H1 (cell line): Measurements from ENCODE around the gene AVL9. TPM values are rescaled to one million over a fixed set of nuclear protein-coding genes. Genes with fewer than 3 reads are reported as not detected.

Experiments used
- CTCF ChIA-PET: fragments of 300-600 bp; sonication (Branson Sonifier 250); formaldehyde crosslinking; loops from one replicate; lab custom pipeline; 2021; ENCODE audit not compliant: partially characterized antibody; lab: Charles Lee
- POLR2A ChIA-PET: fragments of 300-600 bp; sonication (Branson Sonifier 250); formaldehyde crosslinking; loops from one replicate; lab custom pipeline; 2021; ENCODE audit warnings: inconsistent platforms; ENCODE audit not compliant: partially characterized antibody; lab: Charles Lee
- DNase-seq, 2 experiments: peaks; one replicate each; pipeline versions ENCODE4 v3.0.0 to v3.0.0-alpha.2; 2010 to 2022; ENCODE audit warnings: low spot score in 2 of 2, low read depth in 1 of 2, mixed read lengths in 1 of 2
- FAIRE-seq: peaks from 2 replicates; lab custom pipeline; 2011; peaks lifted over from hg19 to GRCh38; lab: Jason Lieb, UNC
- H2AFZ ChIP-seq: 2 replicates; pipeline ENCODE4 v1.8.1; 2012; ENCODE audit warnings: low read length, inconsistent platforms
- H2AK5ac ChIP-seq: 2 replicates; pipeline ENCODE4 v1.6.1; 2013; ENCODE audit warnings: low read depth, low read length
- H2BK120ac ChIP-seq: replicated peaks from 2 replicates; pipeline ENCODE3; 2013; ENCODE audit warnings: low read depth, low read length, inconsistent platforms
- H2BK12ac ChIP-seq: 2 replicates; pipeline ENCODE4 v1.6.1; 2013; ENCODE audit warnings: low read depth, low read length
- H2BK15ac ChIP-seq: 2 replicates; pipeline ENCODE4 v1.6.1; 2013; ENCODE audit warnings: low read length
- H2BK20ac ChIP-seq: 2 replicates; pipeline ENCODE4 v1.6.1; 2013; ENCODE audit warnings: low read length
- H2BK5ac ChIP-seq: 2 replicates; pipeline ENCODE4 v1.6.1; 2013; ENCODE audit warnings: low read depth, low read length
- H3K14ac ChIP-seq: 2 replicates; pipeline ENCODE4 v1.6.1; 2013; ENCODE audit warnings: inconsistent platforms; ENCODE audit not compliant: insufficient read length
- H3K18ac ChIP-seq: 2 replicates; pipeline ENCODE4 v1.6.1; 2013; ENCODE audit warnings: low read length; ENCODE audit errors: extremely low read depth
- H3K23ac ChIP-seq: 2 replicates; pipeline ENCODE4 v1.6.1; 2013; ENCODE audit warnings: inconsistent platforms; ENCODE audit not compliant: insufficient read length
- H3K23me2 ChIP-seq: 2 replicates; pipeline ENCODE4 v1.6.1; 2013; ENCODE audit warnings: low read depth, low read length
- H3K27ac ChIP-seq: 2 replicates; pipeline ENCODE4 v1.6.1; 2011; ENCODE audit warnings: low read depth, low read length, inconsistent platforms
- H3K27me3 ChIP-seq, 4 experiments: replicated peaks in 1 of 4; 1 replicate in 1 of 4; 2 replicates in 3 of 4; pipeline versions ENCODE4 v1.6.1 to v1.8.1; 2011 to 2013; ENCODE audit warnings: low read length in 3 of 4, mild to moderate bottlenecking in 3 of 4, inconsistent platforms in 2 of 4, mixed read lengths in 2 of 4, moderate library complexity in 1 of 4; ENCODE audit not compliant: control insufficient read depth in 3 of 4, insufficient read depth in 3 of 4; ENCODE audit errors: extremely low read depth in 1 of 4
- H3K36me3 ChIP-seq, 4 experiments: 2 replicates each; pipeline versions ENCODE4 v1.6.1 to v1.8.1; 2011 to 2013; ENCODE audit warnings: mild to moderate bottlenecking in 4 of 4, low read length in 3 of 4, moderate library complexity in 2 of 4, control low read depth in 1 of 4, inconsistent platforms in 1 of 4; ENCODE audit not compliant: insufficient read depth in 4 of 4, control insufficient read depth in 2 of 4
- H3K4ac ChIP-seq: replicated peaks from 2 replicates; pipeline ENCODE3; 2013; ENCODE audit warnings: low read length, low read depth, mixed read lengths, inconsistent platforms; ENCODE audit not compliant: insufficient read length
- H3K4me1 ChIP-seq, 4 experiments: replicated peaks in 1 of 4; 1 replicate in 1 of 4; 2 replicates in 3 of 4; pipeline versions ENCODE4 v1.6.1 to v1.8.1; 2011 to 2013; ENCODE audit warnings: low read length in 3 of 4, inconsistent platforms in 2 of 4, mixed read lengths in 1 of 4; ENCODE audit not compliant: insufficient read depth in 4 of 4, control insufficient read depth in 3 of 4
- H3K4me2 ChIP-seq, 2 experiments: 2 replicates each; pipeline versions ENCODE4 v1.6.1 to v1.8.1; 2011 to 2013; ENCODE audit warnings: low read depth in 2 of 2, low read length in 2 of 2, control low read depth in 1 of 2, inconsistent platforms in 1 of 2, mild to moderate bottlenecking in 1 of 2; ENCODE audit not compliant: insufficient read depth in 1 of 2
- H3K4me3 ChIP-seq, 4 experiments: fragments of 200-600, 300-600 bp in 1 of 4; sonication (generic), shearing (Covaris generic), sonication (Bioruptor Twin) in 1 of 4; 2 replicates each; pipeline versions ENCODE4 v1.5.1 to v1.8.1; 2011 to 2016; ENCODE audit warnings: low read length in 4 of 4, low read depth in 3 of 4, control low read depth in 2 of 4, inconsistent platforms in 2 of 4, mild to moderate bottlenecking in 2 of 4, mixed read lengths in 1 of 4, moderate library complexity in 1 of 4; ENCODE audit not compliant: insufficient read depth in 2 of 4; ENCODE audit errors: extremely low read depth in 1 of 4
- H3K56ac ChIP-seq: replicated peaks from 2 replicates; pipeline ENCODE3; 2013; ENCODE audit warnings: low read depth, mild to moderate bottlenecking, mixed read lengths, low read length, inconsistent platforms; ENCODE audit not compliant: insufficient read length
- H3K79me1 ChIP-seq: 2 replicates; pipeline ENCODE4 v1.6.1; 2013; ENCODE audit warnings: low read depth, low read length, control low read depth
- H3K79me2 ChIP-seq, 2 experiments: 2 replicates each; pipeline versions ENCODE4 v1.6.1 to v1.8.1; 2012 to 2013; ENCODE audit warnings: low read length in 2 of 2, mild to moderate bottlenecking in 2 of 2, inconsistent platforms in 1 of 2; ENCODE audit not compliant: insufficient read depth in 2 of 2, control insufficient read depth in 1 of 2
- H3K9ac ChIP-seq, 4 experiments: replicated peaks in 1 of 4; 1 replicate in 1 of 4; 2 replicates in 3 of 4; pipeline versions ENCODE4 v1.6.1 to v1.8.1; 2011 to 2013; ENCODE audit warnings: low read depth in 3 of 4, low read length in 3 of 4, control low read depth in 2 of 4, mild to moderate bottlenecking in 2 of 4, moderate library complexity in 2 of 4, inconsistent platforms in 1 of 4; ENCODE audit errors: extremely low read depth in 1 of 4
- H3K9me3 ChIP-seq, 2 experiments: 2 replicates each; pipeline versions ENCODE4 v1.6.1 to v1.8.1; 2012 to 2013; ENCODE audit warnings: mild to moderate bottlenecking in 2 of 2, moderate library complexity in 2 of 2, control low read depth in 1 of 2, inconsistent platforms in 1 of 2, low read depth in 1 of 2, low read length in 1 of 2, mixed read lengths in 1 of 2; ENCODE audit not compliant: insufficient read depth in 2 of 2
- H4K20me1 ChIP-seq, 2 experiments: replicated peaks in 1 of 2; 2 replicates each; pipeline versions ENCODE3 to v1.8.1; 2011 to 2013; ENCODE audit warnings: inconsistent platforms in 2 of 2, low read length in 2 of 2, mild to moderate bottlenecking in 1 of 2; ENCODE audit not compliant: insufficient read depth in 2 of 2, control insufficient read depth in 1 of 2
- H4K5ac ChIP-seq: 2 replicates; pipeline ENCODE4 v1.6.1; 2013; ENCODE audit warnings: low read length, low read depth, mixed read lengths, inconsistent platforms; ENCODE audit not compliant: insufficient read length
- H4K8ac ChIP-seq: 2 replicates; pipeline ENCODE4 v1.8.0; 2013; ENCODE audit warnings: mild to moderate bottlenecking, moderate library complexity, low read length, inconsistent platforms; ENCODE audit not compliant: insufficient read depth; ENCODE audit errors: extremely low read depth
- H4K91ac ChIP-seq: replicated peaks from 2 replicates; pipeline ENCODE3; 2013; ENCODE audit warnings: low read length, mixed read lengths, inconsistent platforms; ENCODE audit not compliant: insufficient read length
- CHD2 ChIP-seq: IDR thresholded peaks from 2 replicates; pipeline ENCODE4 v1.6.1; 2012; ENCODE audit warnings: low read length, improper control_type of control experiment
- MAFK ChIP-seq: IDR thresholded peaks from 2 replicates; pipeline ENCODE4 v1.6.1; 2012; ENCODE audit warnings: low read depth, mild to moderate bottlenecking, improper control_type of control experiment, low read length
- POLR2A ChIP-seq, 2 experiments: IDR thresholded peaks; 1 replicate in 1 of 2; 2 replicates in 1 of 2; pipeline ENCODE4 v1.6.1; 2011; ENCODE audit warnings: low read depth in 2 of 2, low read length in 2 of 2, mild to moderate bottlenecking in 2 of 2; ENCODE audit errors: control extremely low read depth in 1 of 2
- SIN3A ChIP-seq, 2 experiments: IDR thresholded peaks in 1 of 2; conservative IDR thresholded peaks in 1 of 2; 2 replicates each; pipeline ENCODE4 v1.6.1; 2011 to 2012; ENCODE audit warnings: low read length in 2 of 2, improper control_type of control experiment in 1 of 2, low read depth in 1 of 2, mild to moderate bottlenecking in 1 of 2
- SIRT6 ChIP-seq: IDR thresholded peaks from one replicate; pipeline ENCODE4 v1.7.1; 2012; ENCODE audit warnings: low read length, inconsistent platforms
- SP2 ChIP-seq: IDR thresholded peaks from 2 replicates; pipeline ENCODE4 v1.6.1; 2012; ENCODE audit warnings: mild to moderate bottlenecking, low read length, inconsistent platforms
- SUZ12 ChIP-seq: fragments of 200-600 bp; sonication (generic); IDR thresholded peaks from 2 replicates; pipeline ENCODE4 v1.6.1; 2012; ENCODE audit warnings: mild to moderate bottlenecking, inconsistent platforms, low read length, moderate library complexity, mixed read lengths
- WGBS, 2 experiments: shearing (Covaris generic) in 1 of 2; methylation state at CpG; one replicate each; pipeline versions ENCODE4 v1.1.6 to v1.1.7; 2013 to 2015; ENCODE audit warnings: low lambda C conversion rate in 2 of 2, mixed read lengths in 2 of 2, inconsistent platforms in 1 of 2, low coverage in 1 of 2, missing lambda C conversion rate in 1 of 2; ENCODE audit not compliant: insufficient replicate concordance in 2 of 2, insufficient coverage in 1 of 2, insufficient read length in 1 of 2; ENCODE audit errors: extremely low coverage in 1 of 2, missing lambda C conversion rate in 1 of 2; 5-methylcytosine and 5-hydroxymethylcytosine counted together
- polyA plus RNA-seq, 7 experiments: library from polyadenylated mRNA; depleted of rRNA in 3 of 7; stranded (reverse) in 5 of 7; unstranded in 2 of 7; fragments of >200 nt in 5 of 7; fragments of 200-250 nt in 2 of 7; gene quantifications; 1 replicate in 5 of 7; 2 replicates in 1 of 7; 4 replicates in 1 of 7; pipeline versions ENCODE4 v1.2.1 to v1.2.3, GENCODE V29; 2011 to 2013; ENCODE audit warnings: missing spikeins in 2 of 7, mixed read lengths in 2 of 7
- total RNA-seq: library from RNA; stranded (reverse); fragmentation: NEBNext Ultra II Directional; extraction: Animal tissue kit (Norgen Biotek cat#: 25700); gene quantifications from 2 replicates; pipeline ENCODE4 v1.2.1, GENCODE V29; 2021

Gene AVL9
- total and polyA plus RNA-seq, 2 of the 8 experiments (the other 6 are each of a cell fraction or from before 2014, with no cell fraction given), result 15.5 to 42.1 TPM

DNA sequence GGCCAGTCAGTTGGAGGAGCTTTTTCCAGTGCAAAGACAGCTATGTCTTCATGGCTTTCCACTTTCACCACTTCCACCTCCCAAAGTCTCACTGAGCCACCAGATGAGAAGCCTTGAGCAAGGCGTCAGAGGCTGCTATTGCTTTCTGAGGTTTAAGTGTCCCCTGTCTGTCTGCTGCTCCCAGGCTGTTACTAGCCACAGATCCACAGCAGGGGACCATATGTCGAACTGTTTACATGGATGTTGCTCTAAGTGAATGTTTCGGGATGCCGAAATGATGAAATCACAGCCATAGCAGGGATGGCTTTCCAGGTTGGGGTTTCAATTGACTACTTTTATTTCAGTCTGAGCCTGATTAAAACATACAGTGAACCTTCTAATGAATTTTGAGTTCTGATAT lies 88.5 kb downstream of the AVL9 start:
- WGBS, 2 experiments, result 97% methylated on average over 4 of the region's 4 CpGs; no CpG with 5 or more reads in 1 of the 2 experiments

More for the DNA sequence above, 88.5 kb downstream of the AVL9 start:
- Histone ChIP-seq H3K9ac (no peak overlapping the region; a peak in 1 of 7 replicates), H2BK15ac (no peak overlapping the region), H2AFZ (no peak overlapping the region), H3K9me3 (no peaks in the 10 kb centered on the region), H4K8ac (no peak overlapping the region), H3K79me1 (no peaks in the 10 kb centered on the region), H4K5ac (no peak overlapping the region), H3K36me3 (peaks cover 3 to 69% (median 48%) of the 10 kb centered on the region in 4 experiments), H3K4me1 (peaks cover 0 to 13% (median 9%) of the 10 kb centered on the region in 4 experiments; a peak in 5 of 7 replicates), H2BK120ac (no peak overlapping the region), H2BK20ac (no peak overlapping the region), H3K56ac (no peak overlapping the region), H3K27ac (no peak overlapping the region), H4K91ac (no peak overlapping the region), H3K14ac (no peak overlapping the region), H4K20me1 (no peaks in the 10 kb centered on the region), H3K4me3 (no peak overlapping the region), H2BK5ac (no peak overlapping the region), H2BK12ac (no peak overlapping the region), H3K27me3 (no peaks in the 10 kb centered on the region), H3K23ac (no peak overlapping the region), H3K4ac (no peak overlapping the region), H3K79me2 (no peaks in the 10 kb centered on the region), H3K23me2 (no peaks in the 10 kb centered on the region), H3K18ac (no peak overlapping the region), H3K4me2 (no peak overlapping the region), H2AK5ac (no peak overlapping the region)
- CTCF ChIA-PET, result no interaction called here
- DNase-seq, result no peak
- POLR2A ChIA-PET, result no interaction called here
- no peak for FAIRE-seq
- no peak for TF ChIP-seq SP2
- TF ChIP-seq MAFK, result no peak
- TF ChIP-seq POLR2A (IDR thresholded peaks at IDR 0.05; ENCODE audit: control extremely low read depth in 1 of 2, low read depth in 2 of 2, low read length in 2 of 2), result no peak
- no peak for TF ChIP-seq SIN3A (conservative IDR thresholded peaks at IDR 0.05 in 1 of 2, IDR thresholded peaks at IDR 0.05 in 1 of 2; ENCODE audit: low read depth in 1 of 2, low read length in 2 of 2)
- TF ChIP-seq SUZ12, result no peak
- TF ChIP-seq CHD2, result no peak
- TF ChIP-seq SIRT6, result no peak
